Stimulated activated CD8-positive, alpha-beta memory T cell treated with anti-CD3 and anti-CD28 coated beads, Interleukin-2, amount 100 ng/mL, for 48 hours (primary cell): ENCODE measurements around the gene SYNGR3.
"Not testable (repeated sequence)": the region's sequence is repeated elsewhere in the genome, so short reads cannot be mapped to it uniquely, and the experiment has no call there.

ENCODE experiments used
- DNase-seq, 2 donors: peaks; one replicate each; pipeline ENCODE4 v3.0.0-alpha.2; 2020; ENCODE audit warnings: low read depth in 2 of 2

The SYNGR3 gene

GRCh38 chr16:1959269-1960039 is 30.3 kb upstream of the SYNGR3 start, which contains the start of gene NDUFB10:
Gene NDUFB10, plus strand, starts transcription at chr16:1959538. Its CDS starts 87 bp downstream, at chr16:1959625.
- DNase-seq: peak; percentile 93 to 94

- DNase-seq: no peak
Measured at GRCh38 chr16:1960665-1961630, 28.8 kb upstream of the SYNGR3 start.

- DNase-seq: no peak
Measured at GRCh38 chr16:1961651-1962067, 28.1 kb upstream of the SYNGR3 start.

- DNase-seq: not testable (repeated sequence)
Measured at GRCh38 chr16:1962161-1963153, 27.3 kb upstream of the SYNGR3 start.

- no peak for DNase-seq
Measured at GRCh38 chr16:1963806-1964505, 25.8 kb upstream of the SYNGR3 start.

- DNase-seq: peak; percentile 96 to 97
Measured at GRCh38 chr16:1964506-1965395, 25.0 kb upstream of the SYNGR3 start, which contains the start of gene RPS2. Gene RPS2, minus strand, starts transcription at chr16:1964826. Its CDS starts 201 bp downstream, at chr16:1964625.

GRCh38 chr16:1965396-1966001 is 24.3 kb upstream of the SYNGR3 start:
- DNase-seq: no peak

GRCh38 chr16:1966460-1966859 is 23.3 kb upstream of the SYNGR3 start, which contains the start of gene RNF151:
Gene RNF151, plus strand, starts transcription at chr16:1966856. Its CDS starts 26 bp downstream, at chr16:1966882.
- no peak for DNase-seq

GRCh38 chr16:1968146-1968953 is 21.4 kb upstream of the SYNGR3 start:
- DNase-seq: no peak

GRCh38 chr16:1971796-1972489 is 17.8 kb upstream of the SYNGR3 start, which contains the start of gene TBL3:
Gene TBL3, plus strand, starts transcription at chr16:1972053. Its CDS starts 112 bp downstream, at chr16:1972165.
- DNase-seq: peak; percentile 93

GRCh38 chr16:1972490-1972877 is 17.3 kb upstream of the SYNGR3 start:
- DNase-seq: no peak

- no peak for DNase-seq
Measured at GRCh38 chr16:1973461-1974156, 16.2 kb upstream of the SYNGR3 start.

- no peak for DNase-seq
Measured at GRCh38 chr16:1974157-1975070, 15.4 kb upstream of the SYNGR3 start.

GRCh38 chr16:1975432-1976215 is 14.1 kb upstream of the SYNGR3 start:
- DNase-seq: no peak

- DNase-seq: no peak
Measured at GRCh38 chr16:1976216-1976520, 13.6 kb upstream of the SYNGR3 start.
